ENCODE data around the gene ZNF99. TPM values are rescaled to one million over a fixed set of nuclear protein-coding genes. Genes with fewer than 3 reads are reported as not detected.

ZNF99 gene
- total RNA-seq (ENCODE audit: unreplicated experiment) = not detected
- long read RNA-seq = 0 reads

DNA sequence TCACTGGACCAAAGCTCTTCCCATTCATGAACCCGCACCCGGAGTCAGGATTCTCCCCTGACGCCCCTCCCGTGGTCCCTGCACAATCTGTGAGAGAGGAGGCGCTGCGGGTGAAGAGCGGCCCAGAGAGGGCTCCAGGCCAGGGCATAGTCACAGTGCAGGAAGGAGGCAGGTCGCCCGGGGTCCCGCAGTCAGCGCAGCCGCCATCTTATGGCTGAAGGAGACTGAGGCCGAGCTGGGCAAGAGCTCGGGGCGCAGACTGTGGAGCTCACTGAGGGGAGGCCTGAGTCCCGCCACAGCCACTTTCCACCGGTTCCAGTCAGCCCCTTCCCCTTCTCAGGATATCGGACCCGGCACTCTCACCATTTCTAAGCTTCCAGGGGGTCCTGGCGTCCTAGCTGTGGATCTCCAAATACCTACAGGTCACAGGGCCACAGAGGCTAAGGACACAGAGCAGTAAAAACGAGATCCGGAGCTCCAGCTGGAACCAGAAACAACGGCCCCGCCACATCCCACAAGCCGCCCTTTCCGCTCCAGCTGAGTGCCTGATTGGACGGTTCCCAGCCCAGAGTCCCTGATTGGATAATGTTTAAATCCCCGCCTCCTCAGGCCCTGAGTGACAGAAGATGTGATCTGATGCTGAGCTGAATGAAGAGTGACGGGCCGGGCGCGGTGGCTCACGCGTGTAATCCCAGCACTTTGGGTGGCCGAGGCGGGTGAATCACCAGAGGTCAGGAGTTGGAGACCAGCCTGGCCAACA lies at the start of gene ZNF99:
ZNF99 (minus strand) TSS at position 501 of the 760 bp plus-strand sequence; CDS start at position 366, 135 bp downstream.
- Mint-ChIP-seq H3K4me3 (ENCODE audit: unreplicated experiment) (no peak within 1 kb of the TSS), H3K27me3 (ENCODE audit: unreplicated experiment) (peaks cover 2% of the 10 kb centered on the region), H3K36me3 (ENCODE audit: unreplicated experiment) (peaks cover 6% of the 10 kb centered on the region), H3K9me3 (ENCODE audit: unreplicated experiment) (peaks cover 15% of the 10 kb centered on the region), H3K4me1 (ENCODE audit: low read depth, unreplicated experiment) (no peaks in the 10 kb centered on the region), H3K27ac (ENCODE audit: unreplicated experiment) (no peak within 1 kb of the TSS)
- TF ChIP-seq, protein P1, sequence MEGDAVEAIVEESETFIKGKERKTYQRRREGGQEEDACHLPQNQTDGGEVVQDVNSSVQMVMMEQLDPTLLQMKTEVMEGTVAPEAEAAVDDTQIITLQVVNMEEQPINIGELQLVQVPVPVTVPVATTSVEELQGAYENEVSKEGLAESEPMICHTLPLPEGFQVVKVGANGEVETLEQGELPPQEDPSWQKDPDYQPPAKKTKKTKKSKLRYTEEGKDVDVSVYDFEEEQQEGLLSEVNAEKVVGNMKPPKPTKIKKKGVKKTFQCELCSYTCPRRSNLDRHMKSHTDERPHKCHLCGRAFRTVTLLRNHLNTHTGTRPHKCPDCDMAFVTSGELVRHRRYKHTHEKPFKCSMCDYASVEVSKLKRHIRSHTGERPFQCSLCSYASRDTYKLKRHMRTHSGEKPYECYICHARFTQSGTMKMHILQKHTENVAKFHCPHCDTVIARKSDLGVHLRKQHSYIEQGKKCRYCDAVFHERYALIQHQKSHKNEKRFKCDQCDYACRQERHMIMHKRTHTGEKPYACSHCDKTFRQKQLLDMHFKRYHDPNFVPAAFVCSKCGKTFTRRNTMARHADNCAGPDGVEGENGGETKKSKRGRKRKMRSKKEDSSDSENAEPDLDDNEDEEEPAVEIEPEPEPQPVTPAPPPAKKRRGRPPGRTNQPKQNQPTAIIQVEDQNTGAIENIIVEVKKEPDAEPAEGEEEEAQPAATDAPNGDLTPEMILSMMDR (IDR thresholded peaks at IDR 0.05; ENCODE audit: partially characterized antibody, unreplicated experiment) = no peak
- no peak for DNase-seq

DNA sequence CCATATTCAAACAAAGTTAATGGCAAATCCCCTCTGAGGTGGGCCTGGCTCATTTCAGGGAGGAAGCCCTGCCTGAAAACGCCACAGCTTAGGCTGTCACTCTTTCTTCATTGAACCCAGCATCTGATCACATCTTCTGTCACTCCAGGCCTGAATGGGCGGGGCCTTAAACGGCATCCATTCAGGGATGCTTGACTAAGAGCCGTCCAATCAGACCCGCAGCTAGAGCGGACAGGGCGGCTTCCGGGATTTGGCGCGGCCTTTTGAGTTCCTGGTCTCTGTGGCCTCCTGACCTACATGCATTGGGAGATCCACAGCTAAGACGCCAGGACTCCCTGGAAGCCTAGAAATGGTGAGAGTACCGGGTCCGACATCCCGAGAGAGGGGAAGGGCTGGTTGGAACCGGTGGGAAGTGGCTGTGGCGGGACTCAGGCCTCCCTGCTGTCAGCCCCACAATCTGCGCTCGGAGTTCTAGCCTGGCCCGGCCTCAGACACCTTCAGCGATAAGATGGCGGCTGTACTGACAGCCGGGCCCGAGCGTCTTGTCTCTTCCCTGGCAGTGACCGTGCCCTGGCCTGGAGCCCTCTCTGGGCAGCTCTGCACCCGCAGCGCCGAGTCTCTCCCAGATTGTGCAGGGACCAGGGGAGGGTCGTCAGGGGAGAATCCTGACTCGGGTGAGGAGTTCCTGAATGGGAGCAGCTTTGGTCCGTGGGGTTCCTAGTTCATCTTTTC lies 48.2 kb upstream of the ZNF99 start, which contains the start of gene ZNF723:
ZNF723 (plus strand) TSS at position 261 of the 732 bp plus-strand sequence; CDS start at position 350, 89 bp downstream.
- no peaks in the 10 kb centered on the region for H3K27me3 Mint-ChIP-seq (ENCODE audit: unreplicated experiment)
- peaks cover 6% of the 10 kb centered on the region for H3K9me3 Mint-ChIP-seq (ENCODE audit: unreplicated experiment)
- no peak within 1 kb of the TSS for H3K4me3 Mint-ChIP-seq (ENCODE audit: unreplicated experiment)
- TF ChIP-seq, protein P1 (IDR thresholded peaks at IDR 0.05; ENCODE audit: partially characterized antibody, unreplicated experiment) = no peak
- no peak for DNase-seq
- H3K36me3 Mint-ChIP-seq (ENCODE audit: unreplicated experiment) = no peaks in the 10 kb centered on the region
- no peak within 1 kb of the TSS for H3K27ac Mint-ChIP-seq (ENCODE audit: unreplicated experiment)
- H3K4me1 Mint-ChIP-seq (ENCODE audit: low read depth, unreplicated experiment) = no peaks in the 10 kb centered on the region

DNA sequence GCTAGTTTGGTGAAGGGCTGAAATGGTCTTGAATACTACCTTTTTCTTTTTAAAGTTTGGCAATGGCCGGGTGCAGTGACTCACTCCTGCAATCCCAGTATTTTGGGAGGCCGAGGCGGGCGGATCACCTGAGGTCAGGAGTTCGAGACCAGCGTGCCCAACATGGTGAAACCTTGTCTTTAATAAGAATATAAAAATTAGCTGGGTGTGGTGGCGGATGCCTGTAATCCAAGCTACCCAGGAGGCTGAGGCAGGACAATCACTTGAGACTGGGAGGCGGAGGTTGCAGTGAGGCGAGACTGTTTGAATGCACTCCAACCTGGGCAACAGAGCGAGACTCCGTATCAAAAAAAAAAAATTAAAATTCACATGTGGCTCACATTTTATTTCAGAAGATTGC lies 47.3 kb upstream of the ZNF99 start:
- H3K36me3 Mint-ChIP-seq (ENCODE audit: unreplicated experiment) = no peaks in the 10 kb centered on the region
- DNase-seq = no peak
- H3K9me3 Mint-ChIP-seq (ENCODE audit: unreplicated experiment) = peaks cover 5% of the 10 kb centered on the region
- H3K27me3 Mint-ChIP-seq (ENCODE audit: unreplicated experiment) = no peaks in the 10 kb centered on the region
- H3K27ac Mint-ChIP-seq (ENCODE audit: unreplicated experiment) = no peak overlapping the region
- H3K4me3 Mint-ChIP-seq (ENCODE audit: unreplicated experiment) = no peak overlapping the region
- TF ChIP-seq, protein P1 (IDR thresholded peaks at IDR 0.05; ENCODE audit: partially characterized antibody, unreplicated experiment) = no peak
- no peaks in the 10 kb centered on the region for H3K4me1 Mint-ChIP-seq (ENCODE audit: low read depth, unreplicated experiment)

DNA sequence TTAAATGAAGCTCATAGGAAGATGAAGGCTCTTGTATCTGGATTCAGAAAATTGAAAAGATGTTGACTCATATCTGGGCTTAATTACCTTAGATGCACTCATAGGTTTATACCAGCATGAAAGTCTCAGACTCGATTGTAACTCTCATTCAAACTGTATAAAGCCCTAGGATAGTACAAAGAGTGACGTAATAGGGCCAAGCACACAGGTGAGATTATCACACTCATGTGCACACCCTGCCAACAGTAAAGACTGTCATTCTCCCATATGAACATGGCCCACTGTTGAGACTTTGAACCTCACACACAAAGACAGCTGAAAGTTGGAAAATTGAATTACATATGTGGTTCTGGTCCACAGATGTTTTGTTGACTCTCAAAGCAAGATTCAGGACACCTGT lies 30.2 kb upstream of the ZNF99 start:
- no peaks in the 10 kb centered on the region for H3K27me3 Mint-ChIP-seq (ENCODE audit: unreplicated experiment)
- H3K4me1 Mint-ChIP-seq (ENCODE audit: low read depth, unreplicated experiment) = no peaks in the 10 kb centered on the region
- DNase-seq = no peak
- peaks cover 16% of the 10 kb centered on the region for H3K9me3 Mint-ChIP-seq (ENCODE audit: unreplicated experiment)
- TF ChIP-seq, protein P1 (IDR thresholded peaks at IDR 0.05; ENCODE audit: partially characterized antibody, unreplicated experiment) = no peak
- H3K27ac Mint-ChIP-seq (ENCODE audit: unreplicated experiment) = no peak overlapping the region
- no peak overlapping the region for H3K4me3 Mint-ChIP-seq (ENCODE audit: unreplicated experiment)
- H3K36me3 Mint-ChIP-seq (ENCODE audit: unreplicated experiment) = peaks cover 13% of the 10 kb centered on the region

Measured in glutamatergic neuron (in vitro differentiated cells).